OCI-LY1 (cell line): ENCODE data around the gene SSTR1.

ENCODE experiments used
- H2AFZ ChIP-seq: fragments of 200-600 bp; sonication (generic), shearing (Covaris generic); 2 replicates; pipeline ENCODE4 v1.6.0; 2014; ENCODE audit warnings: antibody characterized with exemption, mild to moderate bottlenecking, low read length
- H3F3A ChIP-seq: fragments of 200-600 bp; sonication (generic), shearing (Covaris generic); 2 replicates; pipeline ENCODE4 v1.6.0; 2014; ENCODE audit warnings: mild to moderate bottlenecking, antibody characterized with exemption, low read length, moderate library complexity; ENCODE audit not compliant: insufficient read depth
- H3K27ac ChIP-seq: fragments of 200-600 bp; sonication (generic); 2 replicates; pipeline ENCODE4 v1.5.1; 2014; ENCODE audit warnings: low read length, mixed run types, mild to moderate bottlenecking, low read depth; ENCODE audit not compliant: poor library complexity, severe bottlenecking
- H3K27me3 ChIP-seq: fragments of 200-600 bp; sonication (generic); 2 replicates; pipeline ENCODE4 v1.6.0; 2014; ENCODE audit warnings: antibody characterized with exemption, mild to moderate bottlenecking, low read length, moderate library complexity; ENCODE audit not compliant: insufficient read depth
- H3K36me3 ChIP-seq: fragments of 200-600 bp; sonication (generic); 2 replicates; pipeline ENCODE4 v1.6.1; 2014; ENCODE audit warnings: mild to moderate bottlenecking, antibody characterized with exemption, low read length, moderate library complexity, mixed read lengths; ENCODE audit not compliant: insufficient read depth
- H3K4me1 ChIP-seq: fragments of 200-600 bp; sonication (generic); 2 replicates; pipeline ENCODE4 v1.5.1; 2014; ENCODE audit warnings: mild to moderate bottlenecking, low read length, moderate library complexity; ENCODE audit not compliant: insufficient read depth, severe bottlenecking
- H3K4me2 ChIP-seq: fragments of 200-600 bp; sonication (generic), shearing (Covaris generic); 2 replicates; pipeline ENCODE4 v1.6.1; 2014; ENCODE audit warnings: low read length
- H3K4me3 ChIP-seq: fragments of 200-600 bp; sonication (generic); 2 replicates; pipeline ENCODE4 v1.5.1; 2014; ENCODE audit warnings: low read length, low read depth, mild to moderate bottlenecking, mixed read lengths; ENCODE audit not compliant: poor library complexity, severe bottlenecking
- H3K79me2 ChIP-seq: fragments of 200-600 bp; shearing (Covaris generic); 2 replicates; pipeline ENCODE4 v1.6.1; 2016; ENCODE audit warnings: mixed run types, low read length, mixed read lengths; ENCODE audit not compliant: insufficient read depth
- H3K9ac ChIP-seq: fragments of 200-600 bp; sonication (generic), shearing (Covaris generic); 2 replicates; pipeline ENCODE4 v1.6.1; 2014; ENCODE audit warnings: mild to moderate bottlenecking, low read length, mixed read lengths
- H3K9me2 ChIP-seq: fragments of 200-600 bp; sonication (generic), shearing (Covaris generic); 2 replicates; pipeline ENCODE4 v1.6.1; 2014; ENCODE audit warnings: low read depth, mild to moderate bottlenecking, low read length, mixed read lengths
- H3K9me3 ChIP-seq: fragments of 200-600 bp; shearing (Covaris generic); 2 replicates; pipeline ENCODE4 v1.6.1; 2014; ENCODE audit warnings: low read length, mixed read lengths
- H4K20me1 ChIP-seq: fragments of 200-600 bp; sonication (generic), shearing (Covaris generic); 2 replicates; pipeline ENCODE4 v1.6.0; 2016; ENCODE audit warnings: mild to moderate bottlenecking, low read length; ENCODE audit not compliant: insufficient read depth
- EZH2 ChIP-seq: fragments of 200-600 bp; sonication (generic), shearing (Covaris generic); IDR thresholded peaks from 2 replicates; pipeline ENCODE4 v1.8.0; 2017; ENCODE audit warnings: borderline replicate concordance, mixed run types, mild to moderate bottlenecking, antibody characterized with exemption, low read length, moderate library complexity, mixed read lengths
- TF ChIP-seq, protein P1 (sequence below): fragments of 200-600 bp; sonication (generic), shearing (Covaris generic); IDR thresholded peaks from 2 replicates; pipeline ENCODE4 v1.5.1; 2017; ENCODE audit warnings: mild to moderate bottlenecking, antibody characterized with exemption, low read length, moderate library complexity, mixed read lengths

SSTR1 gene

DNA sequence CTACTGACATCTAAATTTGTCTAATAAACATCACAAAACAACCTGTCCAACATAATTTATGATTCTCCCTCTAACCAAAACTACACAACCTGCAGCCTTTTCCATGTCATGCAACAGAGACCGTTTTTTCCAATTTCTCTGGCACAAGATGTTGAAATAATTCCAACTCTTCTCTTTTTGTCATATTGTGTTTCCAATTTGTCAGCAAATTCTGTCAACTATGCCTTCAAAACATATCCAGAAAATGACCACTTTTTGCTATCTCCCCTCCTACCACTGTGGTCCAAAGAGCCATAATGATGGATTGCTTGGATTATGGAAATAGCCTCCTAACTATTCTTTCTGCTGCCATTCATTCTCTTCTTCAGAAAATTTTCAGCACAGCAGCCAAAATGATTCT lies 31.3 kb upstream of the SSTR1 start:
- peaks cover 2% of the 10 kb centered on the region for H3K4me1 ChIP-seq
- 0 out of 2 replicates have a peak, but pooled peaks cover 4% of the 10 kb centered on the region for H3K9me3 ChIP-seq
- no peak overlapping the region for H3K9ac ChIP-seq
- no peak overlapping the region for H3K27ac ChIP-seq
- H2AFZ ChIP-seq, result no peak overlapping the region
- no peaks in the 10 kb centered on the region for H3K79me2 ChIP-seq
- H4K20me1 ChIP-seq, result no peaks in the 10 kb centered on the region
- H3K9me2 ChIP-seq, result no peaks in the 10 kb centered on the region
- no peaks in the 10 kb centered on the region for H3K27me3 ChIP-seq
- no peak overlapping the region for H3K4me2 ChIP-seq
- H3K36me3 ChIP-seq, result no peaks in the 10 kb centered on the region
- TF ChIP-seq EZH2, result no peak
- TF ChIP-seq, protein P1, sequence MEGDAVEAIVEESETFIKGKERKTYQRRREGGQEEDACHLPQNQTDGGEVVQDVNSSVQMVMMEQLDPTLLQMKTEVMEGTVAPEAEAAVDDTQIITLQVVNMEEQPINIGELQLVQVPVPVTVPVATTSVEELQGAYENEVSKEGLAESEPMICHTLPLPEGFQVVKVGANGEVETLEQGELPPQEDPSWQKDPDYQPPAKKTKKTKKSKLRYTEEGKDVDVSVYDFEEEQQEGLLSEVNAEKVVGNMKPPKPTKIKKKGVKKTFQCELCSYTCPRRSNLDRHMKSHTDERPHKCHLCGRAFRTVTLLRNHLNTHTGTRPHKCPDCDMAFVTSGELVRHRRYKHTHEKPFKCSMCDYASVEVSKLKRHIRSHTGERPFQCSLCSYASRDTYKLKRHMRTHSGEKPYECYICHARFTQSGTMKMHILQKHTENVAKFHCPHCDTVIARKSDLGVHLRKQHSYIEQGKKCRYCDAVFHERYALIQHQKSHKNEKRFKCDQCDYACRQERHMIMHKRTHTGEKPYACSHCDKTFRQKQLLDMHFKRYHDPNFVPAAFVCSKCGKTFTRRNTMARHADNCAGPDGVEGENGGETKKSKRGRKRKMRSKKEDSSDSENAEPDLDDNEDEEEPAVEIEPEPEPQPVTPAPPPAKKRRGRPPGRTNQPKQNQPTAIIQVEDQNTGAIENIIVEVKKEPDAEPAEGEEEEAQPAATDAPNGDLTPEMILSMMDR, result no peak
- H3K4me3 ChIP-seq, result no peak overlapping the region
- no peaks in the 10 kb centered on the region for H3F3A ChIP-seq

DNA sequence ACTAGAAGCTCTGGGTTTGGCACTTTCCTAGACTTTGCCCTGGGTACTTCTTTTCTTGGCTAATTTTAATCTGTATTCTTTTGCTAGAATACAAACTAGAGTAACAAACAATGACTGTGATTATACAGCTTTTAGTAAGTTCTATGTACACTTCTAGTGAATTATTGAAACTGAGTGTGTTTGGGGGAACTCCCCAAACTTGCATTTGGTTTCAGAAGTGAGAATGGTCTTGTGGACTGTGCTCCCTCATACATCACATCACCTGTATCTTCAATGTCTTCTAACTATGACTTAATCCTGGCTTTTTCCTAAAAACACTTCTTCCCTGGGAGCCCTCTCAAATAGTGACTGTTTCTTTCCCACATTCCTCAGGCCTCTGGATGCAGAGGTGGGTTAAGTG lies 23.6 kb upstream of the SSTR1 start:
- 0 out of 2 replicates have a peak, but pooled peaks cover 3% of the 10 kb centered on the region for H3K9me3 ChIP-seq
- no peak for TF ChIP-seq EZH2
- TF ChIP-seq, protein P1, result no peak
- H3F3A ChIP-seq, result no peaks in the 10 kb centered on the region
- no peaks in the 10 kb centered on the region for H4K20me1 ChIP-seq
- H3K9ac ChIP-seq, result no peak overlapping the region
- H3K9me2 ChIP-seq, result no peaks in the 10 kb centered on the region
- H3K27me3 ChIP-seq, result no peaks in the 10 kb centered on the region
- no peak overlapping the region for H2AFZ ChIP-seq
- H3K4me3 ChIP-seq, result no peak overlapping the region
- no peaks in the 10 kb centered on the region for H3K79me2 ChIP-seq
- no peaks in the 10 kb centered on the region; the same call in 1 of the 2 replicates for H3K36me3 ChIP-seq
- H3K4me2 ChIP-seq, result no peak overlapping the region
- no peak overlapping the region for H3K27ac ChIP-seq
- peaks cover 12% of the 10 kb centered on the region for H3K4me1 ChIP-seq

- no peaks in the 10 kb centered on the region for H3K27me3 ChIP-seq
- no peaks in the 10 kb centered on the region for H3K79me2 ChIP-seq
- H3K9me2 ChIP-seq, result no peaks in the 10 kb centered on the region
- H3K36me3 ChIP-seq, result no peaks in the 10 kb centered on the region; the same call in 1 of the 2 replicates
- no peak overlapping the region for H3K9ac ChIP-seq
- H4K20me1 ChIP-seq, result no peaks in the 10 kb centered on the region
- no peak overlapping the region for H2AFZ ChIP-seq
- no peaks in the 10 kb centered on the region for H3F3A ChIP-seq
- H3K27ac ChIP-seq, result no peak overlapping the region
- TF ChIP-seq, protein P1, result no peak
- TF ChIP-seq EZH2, result no peak
- H3K4me2 ChIP-seq, result no peak overlapping the region
- H3K4me1 ChIP-seq, result peaks cover 12% of the 10 kb centered on the region
- 0 out of 2 replicates have a peak, but pooled peaks cover 3% of the 10 kb centered on the region for H3K9me3 ChIP-seq
- no peak overlapping the region for H3K4me3 ChIP-seq
Measured at GRCh38 chr14:38185671-38186070, 22.0 kb upstream of the SSTR1 start.
